ENCODE results near the gene ASAP2. TPM values are rescaled to one million over a fixed set of nuclear protein-coding genes. Genes with fewer than 3 reads are reported as not detected.

ASAP2 gene
- total RNA-seq, 2 donors from 2014 or later = 58.1 to 61.7 TPM

DNA sequence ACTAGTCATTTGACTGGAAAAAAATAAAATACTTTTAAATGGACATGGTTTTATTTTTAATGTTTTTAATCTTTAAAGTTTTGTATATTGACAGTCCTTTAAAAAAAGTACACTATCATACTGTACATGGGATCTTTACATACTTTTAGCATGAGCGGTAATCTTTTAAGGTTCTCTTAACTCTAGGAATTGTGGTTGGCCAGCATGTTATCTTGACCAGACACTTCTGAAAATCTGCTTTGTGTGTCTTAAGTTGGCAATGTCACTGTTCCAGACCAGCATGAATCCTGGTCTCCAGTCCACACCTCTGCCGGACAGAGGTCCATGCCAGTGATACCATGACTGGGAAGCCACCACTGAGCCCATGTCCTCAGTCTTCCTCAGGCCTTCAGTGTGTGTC lies 199.0 kb downstream of the ASAP2 start:
- DNase-seq = no peak
- intact Hi-C loops (cut with DNase I) = no loop called here
- Histone ChIP-seq H3K9me3 (no peaks in the 10 kb centered on the region), H3K9ac (ENCODE audit: low read depth in 2 of 2, low read length in 2 of 2) (no peak overlapping the region), H3K27me3 (no peaks in the 10 kb centered on the region), H3K27ac (no peak overlapping the region), H3K36me3 (no peaks in the 10 kb centered on the region), H3K4me1 (no peaks in the 10 kb centered on the region), H3K4me3 (no peak overlapping the region)
- no peak for TF ChIP-seq CTCF (IDR thresholded peaks at IDR 0.05)

DNA sequence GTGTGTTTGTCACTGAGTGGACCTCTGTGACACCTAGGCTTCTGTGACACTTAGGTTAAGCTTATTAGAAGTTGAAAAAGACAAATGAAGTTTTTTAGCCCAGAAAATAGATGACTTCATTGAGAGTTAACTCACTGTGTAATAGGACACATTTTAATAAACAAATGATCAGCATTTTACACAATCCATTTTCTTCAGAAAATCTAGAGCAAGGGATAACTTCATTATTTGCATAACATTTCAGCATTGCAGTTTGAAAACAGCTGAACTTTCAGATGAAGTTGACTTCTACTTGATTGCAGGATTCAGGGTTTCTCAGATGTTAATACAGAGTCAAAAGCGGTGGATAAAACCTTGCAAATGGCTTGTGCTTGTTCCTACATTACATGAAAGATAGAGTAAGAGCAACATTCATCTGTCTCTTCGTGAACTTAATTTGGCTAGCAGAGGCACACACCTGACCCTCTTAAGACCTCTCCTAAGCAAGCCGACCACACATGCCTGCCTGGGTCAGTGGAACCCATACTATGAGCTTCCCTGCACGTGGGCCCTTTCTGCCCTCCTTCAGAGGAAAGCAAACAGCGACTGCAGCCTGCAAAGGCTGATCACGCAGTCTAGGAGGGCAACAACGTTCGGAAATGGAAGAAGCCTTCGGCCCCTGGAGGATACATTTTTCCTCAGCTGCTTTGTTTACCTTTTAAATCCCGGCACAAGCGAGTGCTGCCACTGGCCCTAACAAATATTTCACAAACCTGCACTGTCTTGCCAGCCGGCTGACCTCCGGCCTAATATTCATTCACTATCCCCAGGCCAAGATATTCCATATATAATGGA lies 200.1 kb downstream of the ASAP2 start:
- intact Hi-C loops (cut with DNase I) = no loop called here
- H3K9me3 ChIP-seq = no peaks in the 10 kb centered on the region
- TF ChIP-seq CTCF (IDR thresholded peaks at IDR 0.05) = no peak
- DNase-seq = no peak
- no peaks in the 10 kb centered on the region for H3K27me3 ChIP-seq
- H3K4me1 ChIP-seq = no peaks in the 10 kb centered on the region
- no peak overlapping the region for H3K27ac ChIP-seq
- H3K36me3 ChIP-seq = no peaks in the 10 kb centered on the region
- no peak overlapping the region for H3K9ac ChIP-seq (ENCODE audit: low read depth in 2 of 2, low read length in 2 of 2)
- no peak overlapping the region for H3K4me3 ChIP-seq

DNA sequence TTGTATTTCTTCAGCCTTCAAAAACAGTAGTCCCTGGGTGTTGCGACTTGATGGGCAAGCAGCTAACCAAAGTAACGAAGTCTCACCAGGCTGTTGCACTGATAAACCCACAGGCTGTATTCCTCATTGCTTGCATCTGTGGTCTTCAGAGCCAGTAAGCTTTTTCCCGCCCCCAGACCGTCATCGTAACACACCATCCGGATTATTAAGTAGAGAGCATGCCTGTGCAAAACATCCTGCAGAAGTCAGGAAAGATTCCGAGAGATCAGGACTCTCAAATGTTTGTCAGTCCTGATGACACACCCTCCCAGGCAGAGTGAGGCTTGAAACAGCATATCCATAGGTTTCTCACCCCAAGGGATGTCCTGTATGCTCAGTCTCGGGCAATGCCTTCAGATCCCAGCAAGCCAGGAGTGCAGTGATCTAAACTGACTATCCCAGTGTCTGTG lies 200.8 kb downstream of the ASAP2 start:
- H3K36me3 ChIP-seq = no peaks in the 10 kb centered on the region

DNA sequence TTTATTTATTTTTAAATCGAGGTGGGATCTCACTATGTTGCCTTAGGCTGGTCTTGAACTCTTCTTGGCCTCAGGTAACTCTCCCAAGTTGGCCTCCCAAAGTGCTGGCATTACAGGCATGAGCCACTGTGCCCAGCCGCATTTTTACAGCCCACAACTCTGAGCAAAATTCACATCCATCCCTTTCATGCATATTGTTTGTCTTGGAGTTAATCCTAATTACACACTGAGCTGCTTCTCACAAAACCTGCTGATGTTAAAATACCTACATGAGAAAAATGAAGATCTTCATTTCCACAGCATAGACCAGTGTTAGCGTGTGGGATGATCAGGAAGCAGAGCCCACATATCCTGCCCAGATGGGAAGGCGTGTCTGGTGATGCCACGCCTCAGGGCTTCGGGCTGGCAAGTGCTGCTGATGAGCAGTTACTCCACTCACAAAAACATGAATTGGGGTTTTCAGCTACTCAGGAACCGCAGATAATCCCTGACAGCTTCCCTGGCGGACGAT lies 202.1 kb downstream of the ASAP2 start:
- TF ChIP-seq CTCF (IDR thresholded peaks at IDR 0.05) = no peak
- intact Hi-C loops (cut with DNase I) = no loop called here
- Histone ChIP-seq H3K4me1 (no peaks in the 10 kb centered on the region), H3K36me3 (no peaks in the 10 kb centered on the region), H3K9me3 (no peaks in the 10 kb centered on the region), H3K27ac (no peak overlapping the region), H3K9ac (ENCODE audit: low read depth in 2 of 2, low read length in 2 of 2) (peak overlapping the region in 1 of 2 donors; percentile 34), H3K4me3 (no peak overlapping the region), H3K27me3 (no peaks in the 10 kb centered on the region)
- DNase-seq = no peak

More for the DNA sequence above, 200.8 kb downstream of the ASAP2 start:
- Histone ChIP-seq H3K9ac (ENCODE audit: low read depth in 2 of 2, low read length in 2 of 2) (no peak overlapping the region), H3K4me3 (no peak overlapping the region), H3K27ac (no peak overlapping the region), H3K9me3 (no peaks in the 10 kb centered on the region), H3K27me3 (no peaks in the 10 kb centered on the region), H3K4me1 (no peaks in the 10 kb centered on the region)
- intact Hi-C loops (cut with DNase I) = no loop called here
- no peak for TF ChIP-seq CTCF (IDR thresholded peaks at IDR 0.05)
- DNase-seq = no peak

DNA sequence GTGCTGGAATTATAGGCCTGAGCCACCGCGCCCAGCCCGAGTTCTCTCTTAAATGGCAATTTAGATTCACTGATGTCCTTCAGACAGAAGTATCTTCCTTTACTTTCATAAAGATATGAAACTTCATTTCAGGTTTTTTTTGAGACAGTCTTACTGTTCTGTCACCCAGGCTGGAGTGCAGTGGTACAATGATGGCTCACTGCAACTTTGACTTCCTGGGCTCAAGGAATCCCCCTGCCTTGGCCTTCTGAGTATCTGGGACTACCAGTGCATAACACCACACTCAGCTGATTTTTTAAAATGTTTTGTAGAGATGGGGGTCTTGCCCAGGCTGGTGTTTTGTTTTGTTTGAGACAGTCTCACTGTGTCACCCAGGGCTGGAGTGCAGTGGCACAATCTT lies 203.5 kb downstream of the ASAP2 start:
- H3K27ac ChIP-seq = no peak overlapping the region
- no peaks in the 10 kb centered on the region for H3K27me3 ChIP-seq
- no peak for DNase-seq
- no peaks in the 10 kb centered on the region for H3K9me3 ChIP-seq
- intact Hi-C loops (cut with DNase I) = no loop called here
- no peak for TF ChIP-seq CTCF (IDR thresholded peaks at IDR 0.05)
- H3K36me3 ChIP-seq = no peaks in the 10 kb centered on the region
- H3K9ac ChIP-seq (ENCODE audit: low read depth in 2 of 2, low read length in 2 of 2) = no peak overlapping the region
- no peak overlapping the region for H3K4me3 ChIP-seq
- H3K4me1 ChIP-seq = no peaks in the 10 kb centered on the region

All from colonic mucosa (tissue), 4 donors.